ENCODE data around the gene VGLL2. TPM values are rescaled to one million over a fixed set of nuclear protein-coding genes. Genes with fewer than 3 reads are reported as not detected.

Gene VGLL2
- total RNA-seq, 1 experiment from 2014 or later: not detected

- TF ChIP-seq REST (IDR thresholded peaks at IDR 0.05; ENCODE audit: insufficient read depth in 1 of 2, low read depth in 2 of 2, low read length in 1 of 2) (peak in 1 of 2 experiments; percentile 28; a peak in 1 of 4 replicates), TCF7L2 (IDR thresholded peaks at IDR 0.05; ENCODE audit: low read depth, low read length) (no peak), SIN3A (IDR thresholded peaks at IDR 0.05; ENCODE audit: borderline replicate concordance, insufficient read depth, low read depth, low read length) (no peak), CTCF (IDR thresholded peaks at IDR 0.05) (peak; percentile 37)
- in situ Hi-C loops (cut with HindIII; ENCODE audit: low pct_unique_long_range_greater_than_20kb, low sequenced_read_pairs) (no loop called here), intact Hi-C loops (cut with micrococcal nuclease; ENCODE audit: unreplicated experiment) (no loop called here)
- no peak overlapping the region for H3K4me3 ChIP-seq (ENCODE audit: low read depth in 2 of 2, low read length in 2 of 2)
- no peak for ATAC-seq
- H3K27me3 ChIP-seq (ENCODE audit: control insufficient read depth, insufficient read depth, low read length): peaks cover 76% of the 10 kb centered on the region
- ChIA-PET CTCF (no interaction called here), POLR2A (no interaction called here)
- H3K9me3 ChIP-seq (ENCODE audit: control insufficient read depth, insufficient read depth, low read depth, low read length): no peaks in the 10 kb centered on the region
- no peak for DNase-seq (ENCODE audit: low read depth, low spot score)
- H3K4me1 ChIP-seq (ENCODE audit: control insufficient read depth, insufficient read depth, low read length): peaks cover 10% of the 10 kb centered on the region
- no TSS peak for BruUV-seq (replicated peaks)
- no peaks in the 10 kb centered on the region for H3K36me3 ChIP-seq (ENCODE audit: control insufficient read depth, insufficient read depth, low read length)
- no peak overlapping the region for H3K27ac ChIP-seq (ENCODE audit: low read length)
These were observed 2.6 kb downstream of the VGLL2 start for GRCh38 chr6:117267766-117268534.

- TF ChIP-seq REST (IDR thresholded peaks at IDR 0.05; ENCODE audit: insufficient read depth in 1 of 2, low read depth in 2 of 2, low read length in 1 of 2) (no peak), SIN3A (IDR thresholded peaks at IDR 0.05; ENCODE audit: borderline replicate concordance, insufficient read depth, low read depth, low read length) (no peak), CTCF (IDR thresholded peaks at IDR 0.05) (no peak), POLR2AphosphoS5 (IDR thresholded peaks at IDR 0.05; ENCODE audit: low read depth, low read length) (no peak), TCF7L2 (IDR thresholded peaks at IDR 0.05; ENCODE audit: low read depth, low read length) (no peak)
- H3K9me3 ChIP-seq (ENCODE audit: control insufficient read depth, insufficient read depth, low read depth, low read length): no peaks in the 10 kb centered on the region
- intact Hi-C loops (cut with micrococcal nuclease; ENCODE audit: unreplicated experiment): no loop called here
- H3K36me3 ChIP-seq (ENCODE audit: control insufficient read depth, insufficient read depth, low read length): no peaks in the 10 kb centered on the region
- no TSS peak for BruUV-seq (replicated peaks)
- H3K27ac ChIP-seq (ENCODE audit: low read length): no peak overlapping the region
- ATAC-seq (no peak), DNase-seq (ENCODE audit: low read depth, low spot score) (no peak)
- H3K4me3 ChIP-seq (ENCODE audit: low read depth in 2 of 2, low read length in 2 of 2): no peak overlapping the region
- ChIA-PET CTCF (interaction anchor here (0.5 kb wide), 1 partner anchor 242 kb away, joined by 7 read pairs; no protein-coding TSS in a partner anchor), POLR2A (no interaction called here)
- peaks cover 76% of the 10 kb centered on the region for H3K27me3 ChIP-seq (ENCODE audit: control insufficient read depth, insufficient read depth, low read length)
- H3K4me1 ChIP-seq (ENCODE audit: control insufficient read depth, insufficient read depth, low read length): peaks cover 10% of the 10 kb centered on the region
- in situ Hi-C loops (cut with HindIII; ENCODE audit: low pct_unique_long_range_greater_than_20kb, low sequenced_read_pairs): no loop called here
These were observed 3.6 kb downstream of the VGLL2 start for GRCh38 chr6:117268924-117269323.

Measured in Panc1 (cell line).